ENCODE data around the gene NFYC.
A peak's percentile ranks its signal among the peaks of the same experiment; 100 is the strongest.

NFYC gene

DNA sequence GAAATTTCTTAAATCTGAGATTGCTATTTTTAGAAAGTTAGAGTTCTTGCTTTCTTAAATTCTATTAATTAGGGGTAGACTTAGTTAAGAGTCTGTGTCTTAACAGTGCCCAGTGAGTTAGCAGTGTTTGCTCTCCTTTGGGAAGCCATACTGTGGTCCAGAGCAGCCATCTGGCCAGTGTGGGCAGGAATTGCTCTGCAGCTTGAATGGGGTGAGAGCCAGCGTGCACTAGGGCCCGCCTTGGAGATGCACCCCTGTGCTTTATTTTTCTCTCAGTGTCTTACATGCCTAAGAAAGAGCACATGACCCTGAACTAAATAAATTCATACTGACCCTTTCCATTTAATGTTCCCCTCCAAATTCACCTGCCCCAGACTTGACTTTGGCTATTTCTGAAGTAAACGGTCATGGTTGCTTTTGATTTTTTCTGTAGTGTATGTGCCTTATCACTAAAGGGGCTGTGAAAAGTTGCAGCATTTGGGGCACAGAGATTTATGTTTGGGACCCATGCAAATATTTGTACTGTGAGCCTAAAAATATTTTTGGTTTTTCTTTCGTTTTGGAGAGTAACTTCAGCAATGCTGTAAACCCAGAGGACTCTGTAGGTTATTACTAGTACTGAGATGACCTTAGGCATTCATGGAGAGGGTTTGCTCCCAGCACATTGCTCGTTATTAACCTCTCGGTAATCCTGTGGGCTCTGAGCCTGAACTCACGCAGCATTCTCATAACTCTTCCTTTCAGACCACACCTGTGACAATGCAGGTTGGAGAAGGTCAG is 70.8 kb downstream of the NFYC start:
- no peak for DNase-seq

DNA sequence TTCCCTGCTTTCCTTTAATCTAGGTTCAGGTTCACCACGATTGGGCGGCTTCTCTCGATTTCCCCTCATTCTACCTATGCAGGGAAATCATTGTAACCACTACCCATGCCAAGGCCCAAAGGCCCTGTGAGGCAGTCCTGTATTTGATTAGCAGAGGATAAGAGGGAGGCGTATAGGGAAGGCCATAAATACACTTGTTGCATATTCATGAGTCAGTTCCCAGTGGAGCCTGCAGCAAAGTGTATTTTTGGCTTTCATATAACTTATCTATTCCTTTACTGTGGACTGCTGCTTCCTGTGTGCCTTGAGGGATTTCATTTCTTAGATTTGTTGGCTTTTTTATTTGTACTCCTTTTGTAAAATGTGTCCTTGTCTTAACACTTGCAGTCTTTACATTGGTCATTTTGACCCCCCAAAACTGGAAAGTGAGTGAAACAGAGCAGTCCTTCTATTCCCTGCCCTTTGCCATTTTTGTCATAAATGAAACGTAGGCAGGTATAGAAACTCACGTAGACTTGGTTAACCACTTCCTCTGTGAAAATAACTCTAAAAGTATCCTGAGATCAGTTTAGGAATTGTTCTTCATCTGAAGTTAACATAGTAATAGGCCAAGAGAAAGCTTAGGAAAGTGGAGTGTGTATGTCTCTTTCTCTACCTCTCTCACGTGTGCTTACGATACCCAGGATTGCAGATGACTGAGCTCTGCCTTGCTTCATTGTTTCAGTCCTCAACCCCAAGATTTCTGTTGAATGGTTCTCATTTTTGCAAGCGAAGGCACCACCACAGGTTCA is 72.4 kb downstream of the NFYC start:
- DNase-seq, result no peak

- no peak for DNase-seq
Observed at GRCh38 chr1:40764981-40765380, 73.5 kb downstream of the NFYC start.

DNA sequence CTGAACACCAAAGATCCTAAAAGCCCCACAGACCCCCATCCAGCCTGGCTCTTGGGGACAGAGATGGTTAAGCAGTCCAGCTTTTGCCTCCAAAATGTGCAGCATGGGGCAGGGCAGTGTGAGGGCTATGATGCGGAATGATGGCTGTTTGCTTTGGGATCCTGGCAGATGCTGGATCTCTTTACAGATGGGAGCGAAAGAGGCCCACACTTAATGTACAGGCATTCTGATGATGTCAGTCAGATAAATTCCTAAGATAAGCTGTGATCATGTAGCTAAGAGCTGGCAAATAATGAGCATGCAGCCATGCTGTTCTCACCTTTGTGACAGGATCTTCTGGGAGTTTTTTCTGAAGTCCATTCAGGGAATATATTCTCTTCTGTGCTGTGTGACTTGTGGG is 74.5 kb downstream of the NFYC start:
- DNase-seq, result no peak

DNA sequence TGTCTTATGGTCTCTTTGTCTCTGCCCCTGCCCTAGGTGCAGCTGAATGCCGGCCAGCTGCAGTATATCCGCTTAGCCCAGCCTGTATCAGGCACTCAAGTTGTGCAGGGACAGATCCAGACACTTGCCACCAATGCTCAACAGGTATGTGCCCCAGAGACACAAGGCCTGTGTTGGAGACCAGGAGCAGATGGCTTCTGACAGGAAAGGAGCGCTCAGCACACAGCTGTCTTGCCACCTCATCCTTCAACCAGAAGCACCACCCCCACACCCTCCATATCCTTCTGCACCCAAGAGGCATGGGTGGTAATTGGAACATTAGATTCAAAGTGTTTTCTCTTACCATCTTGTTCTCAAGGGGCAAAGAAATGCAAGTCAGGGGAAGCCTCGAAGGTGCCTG is 75.1 kb downstream of the NFYC start:
- DNase-seq, result no peak

GRCh38 chr1:40768146-40768990 is 76.9 kb downstream of the NFYC start:
- no peak for DNase-seq

- DNase-seq, result no peak
Observed at GRCh38 chr1:40769815-40770214, 78.3 kb downstream of the NFYC start.

GRCh38 chr1:40770296-40771070 is 79.0 kb downstream of the NFYC start:
- no peak for DNase-seq

GRCh38 chr1:40772146-40772955 is 80.8 kb downstream of the NFYC start:
- DNase-seq, result no peak

DNA sequence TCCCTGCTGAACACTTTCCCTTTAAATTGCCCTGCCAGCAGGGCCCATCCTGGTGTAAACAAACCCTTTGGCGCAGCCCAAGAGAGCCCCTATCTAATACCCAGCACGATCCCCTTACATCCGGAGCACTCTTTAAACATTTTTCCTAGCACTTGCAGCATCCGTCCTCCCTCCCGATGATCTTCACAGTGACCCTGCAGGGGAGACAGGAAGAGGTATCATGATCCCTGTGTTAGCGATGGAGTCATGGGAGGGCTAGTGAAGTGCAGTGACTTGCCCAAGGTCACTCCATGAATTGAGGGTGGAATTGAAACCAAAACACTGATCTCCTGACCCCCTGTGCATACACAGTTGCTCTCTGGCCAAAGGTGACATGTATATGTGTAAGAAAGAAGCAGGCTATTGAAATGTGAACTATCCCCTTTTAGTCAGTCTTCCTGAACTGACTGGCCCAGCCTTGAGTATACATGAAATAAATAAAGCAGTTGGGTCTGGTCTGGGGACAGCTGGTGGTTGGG is 82.3 kb downstream of the NFYC start:
- no peak for DNase-seq

DNA sequence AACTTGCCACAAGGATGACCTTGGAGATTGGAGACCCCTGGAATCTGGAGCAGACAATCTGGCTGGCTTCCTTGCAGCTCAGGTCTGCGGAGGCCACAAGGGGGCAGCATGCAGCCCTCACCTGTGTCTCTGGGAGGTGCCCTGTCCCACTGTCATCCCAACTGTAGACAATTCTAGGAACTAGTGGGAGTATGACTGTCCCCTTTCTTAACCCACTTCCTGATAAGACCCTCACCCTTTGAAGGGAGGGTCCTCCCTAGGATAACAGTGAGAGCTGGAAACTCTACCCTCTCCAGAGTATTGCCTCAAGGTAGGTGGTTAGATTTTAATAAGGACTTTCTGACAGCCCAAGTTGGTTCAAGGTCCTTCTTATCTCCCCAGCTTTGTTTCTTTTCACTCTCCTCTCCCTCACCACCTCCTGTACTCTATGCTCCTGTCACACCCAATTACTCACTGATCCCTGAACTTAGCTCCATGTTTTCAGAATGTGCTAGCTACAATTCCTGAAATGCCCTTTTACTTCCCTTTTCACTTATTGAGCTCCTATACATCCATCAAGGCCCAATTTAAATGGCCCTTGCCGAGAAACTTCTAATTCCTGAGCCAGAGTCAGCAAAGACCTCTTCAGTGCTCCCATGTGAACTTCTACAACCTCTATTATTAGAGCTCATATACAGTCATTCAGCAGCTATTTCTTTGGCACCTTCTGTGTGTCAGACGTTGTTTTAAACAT is 82.9 kb downstream of the NFYC start:
- DNase-seq, result peak; percentile 53

GRCh38 chr1:40776236-40777072 is 85.0 kb downstream of the NFYC start:
- no peak for DNase-seq

GRCh38 chr1:40777224-40777970 is 85.9 kb downstream of the NFYC start:
- no peak for DNase-seq

DNA sequence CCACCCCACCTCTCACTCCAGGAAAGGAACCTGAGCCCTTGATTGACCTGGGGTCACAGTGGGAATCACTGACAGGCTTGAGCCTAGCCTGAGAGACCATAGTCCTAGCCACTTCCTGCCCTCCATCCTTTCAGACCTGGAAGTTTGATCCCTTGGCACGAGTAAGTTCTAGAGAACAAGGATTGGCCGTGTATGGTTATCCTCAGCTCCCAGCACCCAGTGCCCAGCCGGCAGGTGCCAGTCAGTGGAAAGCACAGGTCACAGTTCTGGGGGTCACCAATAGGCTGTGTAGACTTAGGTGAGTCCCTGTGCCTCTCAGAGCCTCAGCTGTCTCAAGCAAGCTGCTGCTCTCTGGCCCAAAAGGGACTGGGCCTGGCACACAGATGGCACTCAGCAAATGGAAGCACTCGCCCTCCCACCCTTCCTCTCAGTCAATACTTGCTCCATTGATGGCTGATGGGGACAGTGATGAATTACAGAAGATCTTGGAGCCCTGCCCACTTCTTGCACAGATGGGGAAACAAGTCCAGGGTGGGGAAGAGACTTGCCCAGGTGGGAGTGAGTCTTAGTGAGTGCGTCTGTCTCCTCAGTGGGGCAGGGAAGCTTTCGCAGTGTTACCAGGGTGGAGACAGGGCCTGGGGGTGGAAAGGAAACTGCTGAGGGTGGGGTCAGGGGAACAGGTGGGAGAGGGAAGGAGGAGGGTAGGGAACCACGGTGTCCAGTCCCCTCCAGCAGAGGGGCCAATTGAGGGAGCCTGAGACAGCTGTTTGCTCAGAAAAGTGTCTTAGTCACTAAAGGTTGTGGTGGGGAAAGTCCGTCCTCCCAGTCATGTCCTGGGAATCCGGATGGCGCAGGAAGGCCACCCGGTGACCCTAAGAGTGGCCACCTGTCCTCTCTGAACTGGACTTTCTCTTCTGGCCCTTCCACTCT is 89.4 kb downstream of the NFYC start:
- no peak for DNase-seq

DNA sequence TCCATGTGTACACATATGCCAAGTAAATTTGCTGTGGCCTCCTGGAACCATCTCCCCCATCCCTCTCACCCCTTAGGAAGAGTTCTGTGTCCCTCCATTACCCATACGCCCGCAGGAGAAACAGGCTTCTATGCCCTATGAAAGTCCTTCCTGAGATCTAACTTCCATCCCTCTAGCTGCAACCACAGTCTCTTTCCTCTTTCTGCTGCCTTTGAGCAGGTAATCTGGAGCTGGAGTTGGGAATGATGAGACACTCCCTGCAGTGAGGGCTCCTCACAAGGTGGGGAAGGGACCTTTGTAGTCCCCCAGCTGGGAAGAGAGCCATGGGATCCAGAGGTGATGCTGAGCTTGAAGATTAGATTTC is 90.1 kb downstream of the NFYC start:
- no peak for DNase-seq

DNA sequence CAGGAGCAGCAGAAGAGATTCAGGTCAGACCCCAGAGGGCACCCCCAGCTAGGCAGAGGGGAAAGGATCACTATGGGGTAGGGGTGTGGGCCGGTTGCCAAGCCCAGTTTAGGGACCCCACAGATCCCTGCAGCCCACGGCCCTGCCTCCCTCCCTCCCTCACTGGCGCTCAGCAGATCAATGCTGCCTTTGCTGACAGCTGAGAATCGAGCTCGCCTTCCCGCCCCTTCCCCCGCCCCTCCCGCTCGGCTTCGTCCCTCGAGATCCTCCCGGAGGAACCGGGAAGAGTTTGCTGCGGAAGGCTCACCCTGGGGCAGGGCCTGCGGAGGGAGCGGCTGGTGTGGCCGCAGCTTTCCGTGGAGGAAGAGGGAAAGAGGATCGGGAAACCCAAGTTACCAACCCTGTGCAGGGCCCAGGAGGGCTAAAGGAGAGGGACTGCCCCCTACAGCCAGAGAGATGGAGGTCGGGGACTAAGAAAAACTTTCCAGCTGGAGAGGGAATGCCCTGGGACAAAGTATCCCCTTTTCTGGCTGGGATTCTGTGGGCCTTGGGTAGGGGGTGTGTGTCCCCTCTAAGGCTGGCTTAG is 91.0 kb downstream of the NFYC start:
- no peak for DNase-seq

Data from CD4-positive, alpha-beta T cell treated with Interleukin-4 for 4 hours (primary cell).